Neuronal stem cell (in vitro differentiated cells): Measurements from ENCODE around the gene GOLM1.

Experiments used
- DNase-seq: peaks from one replicate; pipeline ENCODE4 v3.0.0-alpha.2; 2013; ENCODE audit warnings: low spot score
- H2AFZ ChIP-seq: one replicate; pipeline ENCODE4 v1.6.1; 2013; ENCODE audit warnings: mild to moderate bottlenecking, low read length, inconsistent platforms
- H2AK5ac ChIP-seq: 2 replicates; pipeline ENCODE4 v1.6.1; 2013; ENCODE audit warnings: low read depth, mild to moderate bottlenecking, inconsistent platforms, low read length, moderate library complexity, mixed read lengths
- H2BK120ac ChIP-seq: 2 replicates; pipeline ENCODE4 v1.6.1; 2013; ENCODE audit warnings: low read depth, mild to moderate bottlenecking, inconsistent platforms, low read length, moderate library complexity, mixed read lengths
- H2BK12ac ChIP-seq: one replicate; pipeline ENCODE4 v1.6.1; 2013; ENCODE audit warnings: low read length, inconsistent platforms
- H2BK15ac ChIP-seq: 2 replicates; pipeline ENCODE4 v1.6.1; 2013; ENCODE audit warnings: mild to moderate bottlenecking, low read length, inconsistent platforms, mixed read lengths
- H2BK5ac ChIP-seq: one replicate; pipeline ENCODE4 v1.6.1; 2013; ENCODE audit warnings: inconsistent platforms, mild to moderate bottlenecking, low read length, moderate library complexity
- H3K14ac ChIP-seq: one replicate; pipeline ENCODE4 v1.6.1; 2013; ENCODE audit warnings: low read length, inconsistent platforms
- H3K18ac ChIP-seq: 2 replicates; pipeline ENCODE4 v1.6.1; 2013; ENCODE audit warnings: low read length, inconsistent platforms
- H3K23ac ChIP-seq: 2 replicates; pipeline ENCODE4 v1.6.1; 2013; ENCODE audit warnings: low read depth, mild to moderate bottlenecking, mixed read lengths, low read length, inconsistent platforms; ENCODE audit not compliant: poor library complexity
- H3K27ac ChIP-seq: replicated peaks from 3 replicates; pipeline ENCODE4 v1.5.1; 2013; ENCODE audit warnings: low read length, inconsistent platforms
- H3K27me3 ChIP-seq, 3 experiments: 2 replicates each; pipeline ENCODE4 v1.6.1; 2013; ENCODE audit warnings: low read length in 3 of 3, mild to moderate bottlenecking in 2 of 3, inconsistent platforms in 1 of 3, low read depth in 1 of 3, mixed read lengths in 1 of 3, moderate library complexity in 1 of 3; ENCODE audit not compliant: control insufficient read depth in 3 of 3, insufficient read depth in 3 of 3
- H3K36me3 ChIP-seq, 2 donors: replicated peaks in 1 of 2; 2 replicates each; pipeline ENCODE4 v1.6.1; 2013; ENCODE audit warnings: low read length in 2 of 2; ENCODE audit not compliant: control insufficient read depth in 2 of 2, insufficient read depth in 2 of 2
- H3K4ac ChIP-seq: 2 replicates; pipeline ENCODE4 v1.6.1; 2013; ENCODE audit warnings: inconsistent platforms, mild to moderate bottlenecking, low read length, moderate library complexity
- H3K4me1 ChIP-seq, 2 donors: 1 replicate in 1 of 2; 2 replicates in 1 of 2; pipeline ENCODE4 v1.6.1; 2013; ENCODE audit warnings: low read length in 2 of 2, low read depth in 1 of 2; ENCODE audit not compliant: control insufficient read depth in 2 of 2, insufficient read depth in 1 of 2
- H3K4me2 ChIP-seq: one replicate; pipeline ENCODE4 v1.6.1; 2013; ENCODE audit warnings: mild to moderate bottlenecking, low read length, inconsistent platforms; ENCODE audit not compliant: insufficient read depth, poor library complexity, severe bottlenecking
- H3K4me3 ChIP-seq, 2 donors: 2 replicates each; pipeline ENCODE4 v1.5.1; 2013; ENCODE audit warnings: low read length in 2 of 2, mild to moderate bottlenecking in 2 of 2, inconsistent platforms in 1 of 2, moderate library complexity in 1 of 2
- H3K79me1 ChIP-seq: one replicate; pipeline ENCODE4 v1.6.1; 2013; ENCODE audit warnings: low read depth, mild to moderate bottlenecking, inconsistent platforms, low read length, moderate library complexity
- H3K9ac ChIP-seq: one replicate; pipeline ENCODE4 v1.6.1; 2013; ENCODE audit warnings: mild to moderate bottlenecking, low read depth, low read length, inconsistent platforms; ENCODE audit not compliant: poor library complexity
- H3K9me3 ChIP-seq, 2 donors: replicated peaks in 1 of 2; 2 replicates each; pipeline versions ENCODE3 to v1.6.1; 2013; ENCODE audit warnings: low read length in 2 of 2, mild to moderate bottlenecking in 2 of 2, inconsistent platforms in 1 of 2, low read depth in 1 of 2, mixed read lengths in 1 of 2, moderate library complexity in 1 of 2; ENCODE audit not compliant: control insufficient read depth in 2 of 2, insufficient read depth in 1 of 2
- H4K8ac ChIP-seq: one replicate; pipeline ENCODE4 v1.6.1; 2013; ENCODE audit warnings: low read depth, mild to moderate bottlenecking, inconsistent platforms, low read length, moderate library complexity
- H4K91ac ChIP-seq: one replicate; pipeline ENCODE4 v1.6.1; 2013; ENCODE audit warnings: low read length, low read depth, mild to moderate bottlenecking, inconsistent platforms; ENCODE audit not compliant: poor library complexity
- WGBS, 2 donors: extraction: QIAGEN DNeasy Blood & Tissue Kit; methylation state at CpG; one replicate each; pipeline ENCODE4 v1.1.7; 2013; ENCODE audit warnings: missing lambda C conversion rate in 2 of 2, mixed read lengths in 1 of 2; ENCODE audit not compliant: insufficient read length in 2 of 2, insufficient replicate concordance in 1 of 2; ENCODE audit errors: extremely low coverage in 2 of 2; 5-methylcytosine and 5-hydroxymethylcytosine counted together

GOLM1 gene

GRCh38 chr9:86141843-86142242 is 42.5 kb upstream of the GOLM1 start:
- no peak overlapping the region for H2AFZ ChIP-seq
- H2BK12ac ChIP-seq = no peak overlapping the region
- H2BK5ac ChIP-seq = no peak overlapping the region
- no peak overlapping the region for H3K4me2 ChIP-seq
- no peak overlapping the region for H2BK120ac ChIP-seq
- H3K36me3 ChIP-seq = no peaks in the 10 kb centered on the region
- H4K8ac ChIP-seq = no peak overlapping the region
- no peak overlapping the region for H2BK15ac ChIP-seq
- H3K9me3 ChIP-seq = no peaks in the 10 kb centered on the region
- H3K23ac ChIP-seq = no peak overlapping the region
- no peak overlapping the region for H2AK5ac ChIP-seq
- no peak overlapping the region for H3K14ac ChIP-seq
- no peaks in the 10 kb centered on the region for H3K4me1 ChIP-seq
- no peak for DNase-seq
- no peaks in the 10 kb centered on the region for H3K79me1 ChIP-seq
- no peak overlapping the region for H3K27ac ChIP-seq
- no peak overlapping the region for H3K9ac ChIP-seq
- H4K91ac ChIP-seq = no peak overlapping the region
- no peak overlapping the region for H3K4me3 ChIP-seq
- no CpG with 5 or more reads among the region's 3 CpGs for WGBS, 2 donors
- no peak overlapping the region for H3K4ac ChIP-seq
- H3K27me3 ChIP-seq = no peaks in the 10 kb centered on the region
- no peak overlapping the region for H3K18ac ChIP-seq

- Histone ChIP-seq H3K9ac (no peak overlapping the region), H3K23ac (no peak overlapping the region), H3K79me1 (no peaks in the 10 kb centered on the region), H2BK120ac (no peak overlapping the region), H2AK5ac (no peak overlapping the region), H3K9me3 (no peaks in the 10 kb centered on the region), H3K4me1 (no peaks in the 10 kb centered on the region), H3K36me3 (no peaks in the 10 kb centered on the region), H4K8ac (no peak overlapping the region), H3K4ac (no peak overlapping the region), H3K4me3 (no peak overlapping the region), H3K27ac (no peak overlapping the region), H2BK5ac (no peak overlapping the region), H4K91ac (no peak overlapping the region), H3K18ac (no peak overlapping the region), H2BK15ac (no peak overlapping the region), H2BK12ac (no peak overlapping the region), H2AFZ (peak overlapping the region; percentile 3), H3K27me3 (no peaks in the 10 kb centered on the region), H3K4me2 (no peak overlapping the region), H3K14ac (no peak overlapping the region)
- no peak for DNase-seq
- WGBS, 2 donors = no CpG with 5 or more reads among the region's 5 CpGs
Observed at GRCh38 chr9:86135371-86135770, 36.0 kb upstream of the GOLM1 start.

DNA sequence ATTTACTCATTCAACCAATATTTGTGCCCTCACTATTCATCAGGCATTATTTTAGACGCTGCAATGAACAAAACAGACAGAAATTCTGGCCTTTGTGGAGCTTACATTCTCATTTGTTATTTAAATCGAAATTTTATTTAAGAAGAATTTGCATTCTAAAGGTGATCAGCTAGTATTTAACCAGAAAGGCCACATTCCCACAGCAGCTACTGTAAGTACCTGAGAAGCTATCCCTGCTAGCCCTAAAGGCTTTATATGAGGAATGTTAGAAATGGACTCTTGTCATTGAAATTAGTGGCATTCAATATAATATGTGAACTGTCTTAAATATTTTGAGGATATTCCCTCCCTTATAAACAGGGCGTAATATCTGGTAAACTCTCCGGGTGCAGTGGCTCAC is 35.0 kb upstream of the GOLM1 start:
- Histone ChIP-seq H3K9me3 (no peaks in the 10 kb centered on the region), H3K14ac (no peak overlapping the region), H3K27ac (no peak overlapping the region), H2AK5ac (no peak overlapping the region), H2AFZ (no peak overlapping the region), H3K36me3 (no peaks in the 10 kb centered on the region), H4K8ac (no peak overlapping the region), H2BK120ac (no peak overlapping the region), H3K23ac (no peak overlapping the region), H3K18ac (no peak overlapping the region), H3K4ac (no peak overlapping the region), H3K4me3 (no peak overlapping the region), H2BK5ac (no peak overlapping the region), H4K91ac (no peak overlapping the region), H3K4me2 (no peak overlapping the region), H3K4me1 (no peaks in the 10 kb centered on the region), H3K79me1 (no peaks in the 10 kb centered on the region), H2BK12ac (no peak overlapping the region), H3K9ac (no peak overlapping the region), H2BK15ac (no peak overlapping the region), H3K27me3 (no peaks in the 10 kb centered on the region)
- WGBS, 2 donors = no CpG with 5 or more reads among the region's 4 CpGs
- DNase-seq = no peak

- H4K91ac ChIP-seq = no peak overlapping the region
- no peak overlapping the region for H2AFZ ChIP-seq
- H2BK12ac ChIP-seq = no peak overlapping the region
- no peaks in the 10 kb centered on the region for H3K9me3 ChIP-seq
- no peaks in the 10 kb centered on the region for H3K36me3 ChIP-seq
- no peak overlapping the region for H3K18ac ChIP-seq
- DNase-seq = no peak
- H2BK120ac ChIP-seq = no peak overlapping the region
- no peaks in the 10 kb centered on the region for H3K79me1 ChIP-seq
- no peak overlapping the region for H3K4ac ChIP-seq
- H3K4me2 ChIP-seq = no peak overlapping the region
- no peaks in the 10 kb centered on the region for H3K27me3 ChIP-seq
- no peak overlapping the region for H4K8ac ChIP-seq
- H2BK5ac ChIP-seq = no peak overlapping the region
- H3K4me1 ChIP-seq = peaks cover 10 to 24% of the 10 kb centered on the region in 2 donors
- no peak overlapping the region for H2BK15ac ChIP-seq
- H3K14ac ChIP-seq = no peak overlapping the region
- H3K9ac ChIP-seq = no peak overlapping the region
- H3K4me3 ChIP-seq = no peak overlapping the region
- H2AK5ac ChIP-seq = no peak overlapping the region
- no peak overlapping the region for H3K23ac ChIP-seq
- no CpG with 5 or more reads among the region's 4 CpGs for WGBS, 2 donors
- H3K27ac ChIP-seq = no peak overlapping the region
Observed at GRCh38 chr9:86128235-86128822, 29.0 kb upstream of the GOLM1 start.
